Frontal cortex (tissue), 4 donors: ENCODE data around the gene DRC1. TPM values are rescaled to one million over a fixed set of nuclear protein-coding genes. Genes with fewer than 3 reads are reported as not detected.
A peak's percentile ranks its signal among the peaks of the same experiment; 100 is the strongest.
"Not testable (repeated sequence)": the region's sequence is repeated elsewhere in the genome, so short reads cannot be mapped to it uniquely, and the experiment has no call there.

Source experiments
- DNase-seq, 2 donors: peaks; one replicate each; pipeline ENCODE4 v3.0.0; 2012; ENCODE audit warnings: low spot score in 2 of 2
- FAIRE-seq: peaks from 2 replicates; lab custom pipeline; 2012; peaks lifted over from hg19 to GRCh38; lab: Jason Lieb, UNC
- total RNA-seq: library from RNA; depleted of rRNA; stranded (reverse); fragments of >200 nt; gene quantifications from one replicate; pipeline ENCODE4 v1.2.3, GENCODE V29; 2014
- donor health status: control.
- donor health status: control.
- donor health status: control.

Gene DRC1
- total RNA-seq, 1 donor from 2014 or later = 9.0 TPM

DNA sequence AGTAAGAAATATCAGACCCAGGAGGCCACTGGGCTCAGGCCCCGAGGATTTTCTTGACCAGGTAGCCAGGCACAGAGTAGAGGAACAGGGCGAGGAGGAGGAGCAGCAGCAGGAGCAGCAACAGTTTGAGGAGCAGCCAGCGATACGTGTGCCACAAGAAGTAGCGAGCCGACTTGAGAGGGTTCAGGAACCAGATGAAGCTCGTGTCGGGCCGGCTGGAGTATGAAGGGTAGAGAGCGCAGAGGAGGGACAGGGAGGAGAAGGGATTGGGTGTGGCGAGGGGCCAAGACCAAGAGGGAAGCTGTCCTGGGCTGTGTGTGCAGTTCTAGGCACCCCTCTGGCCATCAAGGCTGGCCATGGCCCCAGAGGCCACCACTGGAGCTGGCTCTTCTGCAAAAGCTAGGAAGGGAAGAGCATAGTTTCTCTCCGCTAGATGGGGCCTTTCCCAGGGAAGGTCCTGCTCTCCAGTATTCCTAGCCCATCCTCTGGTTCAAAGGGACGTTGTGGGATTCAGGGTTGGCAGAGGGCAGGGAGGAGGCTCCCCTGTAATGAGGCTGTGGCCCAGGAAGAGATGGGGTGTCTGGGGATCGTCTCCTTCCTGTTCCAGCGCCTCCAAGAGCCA, 58.4 kb downstream of the DRC1 start:
- FAIRE-seq (no peak), DNase-seq (no peak)

GRCh38 chr2:26460613-26461031, 58.9 kb downstream of the DRC1 start:
- DNase-seq = no peak
- no peak for FAIRE-seq

- DNase-seq (no peak), FAIRE-seq (no peak)
Observed at GRCh38 chr2:26461601-26462023, 59.9 kb downstream of the DRC1 start.

DNA sequence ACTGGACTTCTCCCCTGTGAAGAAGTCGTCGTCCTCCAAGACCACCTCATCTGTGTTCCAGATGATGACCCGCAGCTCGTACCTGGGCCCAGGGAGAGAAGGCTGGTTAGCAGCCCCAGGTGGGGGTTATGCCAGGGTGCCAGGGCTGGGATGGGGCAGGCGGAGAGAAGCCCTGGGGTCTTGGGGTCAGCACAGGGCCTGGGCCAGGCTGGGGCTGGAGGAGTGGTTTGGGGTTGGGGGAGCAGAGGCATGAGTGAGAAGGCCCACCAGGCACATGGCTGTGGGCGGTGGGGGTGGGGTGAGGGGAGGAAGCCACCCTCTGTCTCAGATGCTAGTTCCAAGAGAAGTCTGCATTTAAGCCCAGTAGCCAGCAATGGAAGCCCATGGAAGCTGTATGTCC, 60.4 kb downstream of the DRC1 start:
- FAIRE-seq = no peak
- DNase-seq = no peak

DNA sequence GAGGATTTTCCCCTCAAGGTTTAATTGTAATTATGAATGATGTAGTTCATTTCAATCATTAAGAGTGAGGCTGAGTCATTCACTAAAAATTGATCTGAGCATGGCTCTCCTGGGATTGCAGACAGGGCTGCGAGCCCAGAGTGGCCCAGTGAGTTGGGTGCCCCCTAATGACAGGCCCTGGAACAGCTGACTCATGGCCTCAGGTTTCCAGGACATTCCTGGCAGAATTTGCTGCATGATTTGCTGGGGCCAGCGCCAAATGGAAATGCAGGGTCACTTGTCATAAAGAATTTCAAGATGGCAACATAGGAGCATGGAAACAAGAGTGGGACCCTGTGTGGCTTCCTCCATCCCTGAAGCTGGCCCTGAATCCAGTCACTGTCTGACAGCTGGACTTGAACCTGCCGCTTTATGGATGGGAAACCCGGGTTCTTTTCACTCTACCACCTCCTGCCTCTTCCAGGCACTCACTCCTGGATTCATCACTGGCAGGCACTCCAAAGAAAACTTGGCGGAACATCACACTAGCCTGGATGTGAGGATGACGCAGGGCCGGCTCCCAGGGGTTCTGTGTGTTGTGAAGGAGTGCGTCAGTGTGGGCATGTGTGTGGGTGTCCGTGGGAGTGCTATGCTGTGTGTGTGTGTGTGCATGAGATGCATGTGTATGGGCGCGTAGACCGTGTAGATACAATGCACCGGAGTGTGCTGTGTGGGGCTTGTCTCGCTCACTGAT, 61.0 kb downstream of the DRC1 start:
- FAIRE-seq (no peak), DNase-seq (peak in 1 of 2 donors; percentile 70)

GRCh38 chr2:26463244-26464192, 61.8 kb downstream of the DRC1 start:
- DNase-seq = no peak
- no peak for FAIRE-seq

- FAIRE-seq (no peak), DNase-seq (no peak)
Observed at GRCh38 chr2:26464390-26465265, 62.9 kb downstream of the DRC1 start.

DNA sequence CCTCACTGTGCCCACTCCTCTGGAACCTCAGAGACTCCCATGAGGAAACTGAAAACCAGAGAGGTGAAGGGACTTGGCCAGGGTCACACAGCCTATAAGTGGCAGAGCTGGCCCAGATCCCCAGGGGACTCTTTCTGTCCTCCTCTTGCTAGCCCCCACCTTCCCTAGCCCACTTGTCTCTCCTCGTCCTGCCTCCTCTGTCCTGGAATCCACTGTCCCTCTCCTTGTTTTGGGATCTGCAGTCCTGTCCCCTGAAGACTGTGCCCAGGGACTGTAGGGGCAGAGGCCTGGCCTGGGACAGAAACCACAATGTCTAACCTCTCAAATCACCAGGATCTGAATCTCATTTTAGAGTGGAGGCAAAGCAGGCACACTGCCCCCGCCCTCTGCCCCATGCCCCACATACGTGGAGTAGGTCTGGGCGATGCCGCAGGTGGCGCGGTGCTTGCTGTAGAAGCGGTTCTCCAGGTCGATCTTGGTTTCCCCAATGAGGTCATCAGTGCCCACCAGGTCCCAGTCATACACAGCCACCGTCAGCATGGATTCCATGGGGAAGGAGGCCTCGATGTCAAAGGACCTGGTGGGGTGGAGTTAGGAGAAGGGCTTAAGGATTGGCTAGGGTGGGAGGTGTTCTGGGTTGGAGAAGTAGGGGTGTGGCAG, 63.7 kb downstream of the DRC1 start:
- DNase-seq (no peak), FAIRE-seq (no peak)

DNA sequence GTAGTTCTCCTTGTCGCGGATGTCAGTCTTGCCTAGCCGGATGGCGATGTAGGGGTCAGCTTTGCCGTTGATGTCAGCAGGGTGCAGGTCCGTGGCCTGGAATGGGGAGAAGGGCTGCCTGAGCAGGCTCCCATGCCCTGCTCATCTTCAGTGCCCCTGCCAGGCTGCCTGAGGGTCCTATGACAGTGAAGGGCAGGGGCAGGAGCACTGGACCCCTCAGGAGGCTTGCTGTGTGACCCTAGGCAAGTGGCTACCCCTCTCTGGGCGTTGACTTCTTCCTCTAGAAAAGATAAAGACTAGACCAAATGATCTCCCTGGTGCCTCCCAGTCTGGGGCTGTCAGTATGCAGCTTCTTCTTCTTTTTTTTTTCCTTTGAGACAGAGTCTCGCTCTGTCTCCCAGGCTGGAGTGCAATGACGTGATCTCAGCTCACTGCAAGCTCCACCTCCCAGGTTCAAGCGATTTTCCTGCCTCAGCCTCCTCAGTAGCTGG, 64.3 kb downstream of the DRC1 start:
- FAIRE-seq = no peak
- no peak for DNase-seq

DNA sequence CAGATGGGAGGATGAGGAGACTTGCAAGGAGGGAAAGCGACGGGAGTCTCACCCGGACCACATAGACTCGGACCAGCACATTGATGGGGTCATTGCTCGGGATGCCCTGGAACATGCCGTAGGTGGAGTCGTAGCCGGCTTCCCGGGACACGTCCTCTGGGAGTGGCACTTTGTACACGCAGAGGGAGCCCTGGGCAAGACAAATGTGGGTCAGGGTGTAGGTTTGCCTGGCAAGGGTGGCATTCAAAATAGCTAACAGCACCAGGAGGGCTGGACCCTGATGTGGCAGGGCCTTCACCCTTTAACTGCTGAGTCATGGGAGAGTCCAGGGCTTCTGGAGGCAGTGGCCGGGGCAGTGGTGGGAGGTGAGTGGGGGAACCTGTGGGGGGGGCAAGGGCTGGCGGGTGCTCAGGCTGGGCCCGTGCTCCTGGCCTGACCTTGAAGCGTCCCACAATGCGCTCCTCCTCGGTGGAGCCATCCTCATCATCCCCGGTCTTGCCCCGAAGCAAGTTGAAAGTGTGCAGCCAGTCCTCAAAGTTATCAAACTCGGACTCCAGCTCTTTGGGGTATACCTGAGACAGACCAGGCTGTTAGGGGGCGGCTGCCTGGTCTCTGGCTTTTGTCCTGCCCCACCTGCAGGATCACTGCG, 65.1 kb downstream of the DRC1 start:
- FAIRE-seq = no peak
- DNase-seq = no peak

- FAIRE-seq, DNase-seq: not testable (repeated sequence)
Observed at GRCh38 chr2:26468544-26468943, 66.8 kb downstream of the DRC1 start.

DNA sequence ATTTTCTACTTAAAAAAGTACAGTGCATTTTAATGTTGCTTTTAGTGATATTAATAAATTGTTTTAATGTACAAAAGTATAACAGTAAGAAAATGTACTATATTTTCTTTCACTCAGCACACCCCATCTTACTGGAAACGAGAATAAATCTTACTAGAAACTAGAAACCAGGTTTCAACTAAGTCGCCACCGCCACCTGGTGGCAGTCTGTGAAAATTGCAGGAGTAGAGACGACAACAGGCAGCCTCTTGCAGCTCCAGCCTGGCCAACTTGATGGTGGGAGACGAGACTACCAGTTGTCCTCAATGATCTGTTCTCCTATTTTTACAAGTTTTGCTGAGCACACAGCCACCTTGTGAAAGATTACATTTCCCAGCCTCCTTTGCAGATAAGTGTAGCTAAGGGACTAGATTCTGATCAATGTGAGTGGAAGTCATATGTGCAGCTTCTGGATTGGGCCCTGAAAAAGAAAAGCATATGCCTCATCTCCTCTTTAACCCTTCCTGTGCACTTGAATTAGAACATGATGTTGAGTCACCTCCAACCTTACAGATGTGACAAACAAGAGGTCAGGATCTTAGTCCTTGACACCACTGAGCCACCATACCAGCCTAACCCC, 67.5 kb downstream of the DRC1 start:
- DNase-seq (no peak), FAIRE-seq (no peak)

DNA sequence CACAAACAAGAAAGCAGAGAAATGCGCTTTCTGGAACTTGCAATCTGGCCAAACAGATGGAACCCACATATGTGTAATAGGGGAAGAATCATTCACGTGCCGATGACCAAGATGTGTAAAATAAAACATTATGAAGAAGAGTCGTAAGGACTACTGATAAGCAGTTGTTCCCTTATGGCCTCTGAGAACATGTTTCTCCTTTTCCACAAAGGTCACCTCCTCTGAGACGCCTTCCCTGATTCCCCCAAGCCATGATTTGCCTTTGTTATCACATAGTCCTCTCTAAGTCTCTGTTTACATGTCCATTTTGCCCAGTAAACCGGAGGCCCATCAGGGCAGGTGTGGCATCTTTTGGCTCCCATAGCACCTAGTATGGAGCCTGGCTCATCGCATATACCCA, 68.2 kb downstream of the DRC1 start:
- no peak for FAIRE-seq
- no peak for DNase-seq

GRCh38 chr2:26470601-26471260, 69.0 kb downstream of the DRC1 start:
- FAIRE-seq = no peak

DNA sequence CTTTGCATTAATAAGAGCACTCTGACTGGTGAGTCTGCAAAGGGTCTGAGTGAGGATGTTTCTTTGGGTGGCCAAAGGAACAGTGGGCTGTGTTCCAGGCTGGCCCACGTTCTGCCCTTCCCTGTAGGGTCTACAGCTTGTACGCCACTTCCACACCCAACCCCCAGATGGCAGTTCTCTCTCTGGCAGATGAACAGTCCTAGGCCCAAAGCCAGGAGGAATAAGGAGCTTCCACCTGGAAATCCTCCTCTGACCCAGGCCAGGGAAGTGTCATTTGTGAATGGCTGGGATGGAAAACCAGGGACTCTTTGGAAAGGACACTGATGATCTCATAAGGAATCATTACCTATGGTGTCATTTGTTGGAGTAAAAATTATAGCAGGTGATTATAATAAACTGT, 69.6 kb downstream of the DRC1 start:
- no peak for DNase-seq
- FAIRE-seq = no peak

More at GRCh38 chr2:26470601-26471260, 69.0 kb downstream of the DRC1 start:
- DNase-seq = no peak

- no peak for FAIRE-seq
- DNase-seq = no peak
Observed at GRCh38 chr2:26471766-26472706, 70.3 kb downstream of the DRC1 start.
